Activated naive CD8-positive, alpha-beta T cell (primary cell): ENCODE data around the gene IL17C.

Source experiments
- H3K27ac Mint-ChIP-seq: one replicate; pipeline ENCODE4 v1.8.0; 2021; ENCODE audit warnings: mixed read lengths
- H3K27me3 Mint-ChIP-seq: one replicate; pipeline ENCODE4 v1.8.0; 2021; ENCODE audit warnings: mixed read lengths
- H3K36me3 Mint-ChIP-seq: one replicate; pipeline ENCODE4 v1.8.0; 2021; ENCODE audit warnings: mixed read lengths
- H3K4me1 Mint-ChIP-seq: one replicate; pipeline ENCODE4 v1.8.0; 2021; ENCODE audit warnings: low read depth, mixed read lengths
- H3K4me3 Mint-ChIP-seq: one replicate; pipeline ENCODE4 v1.8.0; 2021; ENCODE audit warnings: mild to moderate bottlenecking, mixed read lengths
- H3K9me3 Mint-ChIP-seq: one replicate; pipeline ENCODE4 v1.8.0; 2021; ENCODE audit warnings: low read depth, mixed read lengths

The IL17C gene

GRCh38 chr16:88630433-88630832 lies 7.9 kb upstream of the IL17C start:
- H3K4me1 Mint-ChIP-seq, result peaks cover 8% of the 10 kb centered on the region
- H3K27ac Mint-ChIP-seq, result no peak overlapping the region
- H3K9me3 Mint-ChIP-seq, result no peaks in the 10 kb centered on the region
- no peak overlapping the region for H3K4me3 Mint-ChIP-seq
- H3K27me3 Mint-ChIP-seq, result no peaks in the 10 kb centered on the region
- H3K36me3 Mint-ChIP-seq, result no peaks in the 10 kb centered on the region

- H3K9me3 Mint-ChIP-seq, result no peaks in the 10 kb centered on the region
- H3K27ac Mint-ChIP-seq, result no peak overlapping the region
- peaks cover 9% of the 10 kb centered on the region for H3K4me1 Mint-ChIP-seq
- no peaks in the 10 kb centered on the region for H3K27me3 Mint-ChIP-seq
- no peaks in the 10 kb centered on the region for H3K36me3 Mint-ChIP-seq
- no peak overlapping the region for H3K4me3 Mint-ChIP-seq
These were observed 7.4 kb upstream of the IL17C start for GRCh38 chr16:88630941-88631340.

GRCh38 chr16:88631384-88631783 lies 7.0 kb upstream of the IL17C start:
- Mint-ChIP-seq H3K27me3 (no peaks in the 10 kb centered on the region), H3K27ac (no peak overlapping the region), H3K4me1 (peaks cover 12% of the 10 kb centered on the region), H3K36me3 (no peaks in the 10 kb centered on the region), H3K4me3 (no peak overlapping the region), H3K9me3 (no peaks in the 10 kb centered on the region)

GRCh38 chr16:88631920-88632586 lies 6.3 kb upstream of the IL17C start:
- Mint-ChIP-seq H3K4me3 (no peak overlapping the region), H3K9me3 (no peaks in the 10 kb centered on the region), H3K27ac (no peak overlapping the region)

GRCh38 chr16:88632587-88632930 lies 5.8 kb upstream of the IL17C start:
- no peak overlapping the region for H3K4me3 Mint-ChIP-seq
- no peaks in the 10 kb centered on the region for H3K9me3 Mint-ChIP-seq
- H3K4me1 Mint-ChIP-seq, result peaks cover 18% of the 10 kb centered on the region
- H3K36me3 Mint-ChIP-seq, result peaks cover 3% of the 10 kb centered on the region
- H3K27me3 Mint-ChIP-seq, result no peaks in the 10 kb centered on the region
- H3K27ac Mint-ChIP-seq, result no peak overlapping the region

More at GRCh38 chr16:88631920-88632586, 6.3 kb upstream of the IL17C start:
- peaks cover under 1% of the 10 kb centered on the region for H3K36me3 Mint-ChIP-seq
- no peaks in the 10 kb centered on the region for H3K27me3 Mint-ChIP-seq
- H3K4me1 Mint-ChIP-seq, result peaks cover 13% of the 10 kb centered on the region

- H3K4me3 Mint-ChIP-seq, result peak overlapping the region; percentile 59
- no peak overlapping the region for H3K27ac Mint-ChIP-seq
- H3K36me3 Mint-ChIP-seq, result peaks cover 3% of the 10 kb centered on the region
- no peaks in the 10 kb centered on the region for H3K9me3 Mint-ChIP-seq
- H3K4me1 Mint-ChIP-seq, result peaks cover 27% of the 10 kb centered on the region
- H3K27me3 Mint-ChIP-seq, result no peaks in the 10 kb centered on the region
These were observed 4.7 kb upstream of the IL17C start for GRCh38 chr16:88633684-88634140.

- no peak overlapping the region for H3K27ac Mint-ChIP-seq
These were observed 4.0 kb upstream of the IL17C start for GRCh38 chr16:88634141-88634993.

GRCh38 chr16:88634994-88635670 lies 3.2 kb upstream of the IL17C start:
- Mint-ChIP-seq H3K27ac (no peak overlapping the region), H3K9me3 (no peaks in the 10 kb centered on the region), H3K4me1 (peaks cover 31% of the 10 kb centered on the region), H3K4me3 (peak overlapping the region; percentile 73), H3K36me3 (peaks cover 3% of the 10 kb centered on the region), H3K27me3 (no peaks in the 10 kb centered on the region)

More at GRCh38 chr16:88634141-88634993, 4.0 kb upstream of the IL17C start:
- no peaks in the 10 kb centered on the region for H3K9me3 Mint-ChIP-seq
- peaks cover 28% of the 10 kb centered on the region for H3K4me1 Mint-ChIP-seq
- peak overlapping the region; percentile 47 for H3K4me3 Mint-ChIP-seq
- no peaks in the 10 kb centered on the region for H3K27me3 Mint-ChIP-seq
- peaks cover 3% of the 10 kb centered on the region for H3K36me3 Mint-ChIP-seq

GRCh38 chr16:88635671-88636319 lies 2.6 kb upstream of the IL17C start:
- H3K4me3 Mint-ChIP-seq, result peak overlapping the region; percentile 41

GRCh38 chr16:88636488-88637265 lies 1.7 kb upstream of the IL17C start:
- no peaks in the 10 kb centered on the region for H3K9me3 Mint-ChIP-seq
- H3K27me3 Mint-ChIP-seq, result no peaks in the 10 kb centered on the region
- H3K27ac Mint-ChIP-seq, result no peak overlapping the region
- peaks cover 3% of the 10 kb centered on the region for H3K36me3 Mint-ChIP-seq
- peaks cover 40% of the 10 kb centered on the region for H3K4me1 Mint-ChIP-seq
- peak overlapping the region; percentile 51 for H3K4me3 Mint-ChIP-seq

More at GRCh38 chr16:88635671-88636319, 2.6 kb upstream of the IL17C start:
- H3K27me3 Mint-ChIP-seq, result no peaks in the 10 kb centered on the region
- peaks cover 37% of the 10 kb centered on the region for H3K4me1 Mint-ChIP-seq
- H3K27ac Mint-ChIP-seq, result no peak overlapping the region
- peaks cover 3% of the 10 kb centered on the region for H3K36me3 Mint-ChIP-seq
- no peaks in the 10 kb centered on the region for H3K9me3 Mint-ChIP-seq

- Mint-ChIP-seq H3K4me3 (no peak overlapping the region), H3K27ac (no peak overlapping the region), H3K27me3 (no peaks in the 10 kb centered on the region), H3K9me3 (no peaks in the 10 kb centered on the region), H3K4me1 (peaks cover 40% of the 10 kb centered on the region), H3K36me3 (peaks cover 3% of the 10 kb centered on the region)
These were observed 1.1 kb downstream of the IL17C start for GRCh38 chr16:88639231-88640038.

GRCh38 chr16:88640039-88640495 lies 1.7 kb downstream of the IL17C start:
- Mint-ChIP-seq H3K27ac (no peak overlapping the region), H3K4me1 (peaks cover 40% of the 10 kb centered on the region), H3K9me3 (no peaks in the 10 kb centered on the region), H3K27me3 (no peaks in the 10 kb centered on the region), H3K36me3 (peaks cover 3% of the 10 kb centered on the region), H3K4me3 (no peak overlapping the region)

- Mint-ChIP-seq H3K4me3 (no peak overlapping the region), H3K27ac (no peak overlapping the region), H3K9me3 (no peaks in the 10 kb centered on the region), H3K36me3 (peaks cover 3% of the 10 kb centered on the region), H3K27me3 (no peaks in the 10 kb centered on the region), H3K4me1 (peaks cover 36% of the 10 kb centered on the region)
These were observed 2.3 kb downstream of the IL17C start for GRCh38 chr16:88640498-88641247.
